ENCODE results near the gene MSH3. TPM values are rescaled to one million over a fixed set of nuclear protein-coding genes. Genes with fewer than 3 reads are reported as not detected.

MSH3 gene
- polyA plus RNA-seq, 1 of the 3 experiments (the other 2 are of a cell fraction) = 3.5 TPM

- TF ChIP-seq SMC3 (IDR thresholded peaks at IDR 0.05; ENCODE audit: low read depth, low read length) (no peak), JUND (IDR thresholded peaks at IDR 0.05) (no peak), POLR2AphosphoS5 (IDR thresholded peaks at IDR 0.05; ENCODE audit: low read depth, low read length) (no peak), RFX5 (IDR thresholded peaks at IDR 0.05; ENCODE audit: low read length) (no peak), NFIC (IDR thresholded peaks at IDR 0.05; ENCODE audit: borderline replicate concordance) (no peak), GATA2 (CRISPR knock-in tag; IDR thresholded peaks at IDR 0.05) (no peak), PBX3 (IDR thresholded peaks at IDR 0.05) (no peak), MXI1 (IDR thresholded peaks at IDR 0.05; ENCODE audit: low read depth, low read length) (no peak), YY1 (IDR thresholded peaks at IDR 0.05; ENCODE audit: low read depth) (no peak), RAD21 (IDR thresholded peaks at IDR 0.05; ENCODE audit: low read length) (no peak), FOSL2 (IDR thresholded peaks at IDR 0.05; ENCODE audit: borderline replicate concordance, low read depth) (no peak), RCOR1 (IDR thresholded peaks at IDR 0.05; ENCODE audit: low read length) (no peak), MAX (IDR thresholded peaks at IDR 0.05; ENCODE audit: low read depth) (no peak), TCF12 (IDR thresholded peaks at IDR 0.05) (no peak), ELF1 (IDR thresholded peaks at IDR 0.05) (no peak)
- TF ChIP-seq, protein P1, sequence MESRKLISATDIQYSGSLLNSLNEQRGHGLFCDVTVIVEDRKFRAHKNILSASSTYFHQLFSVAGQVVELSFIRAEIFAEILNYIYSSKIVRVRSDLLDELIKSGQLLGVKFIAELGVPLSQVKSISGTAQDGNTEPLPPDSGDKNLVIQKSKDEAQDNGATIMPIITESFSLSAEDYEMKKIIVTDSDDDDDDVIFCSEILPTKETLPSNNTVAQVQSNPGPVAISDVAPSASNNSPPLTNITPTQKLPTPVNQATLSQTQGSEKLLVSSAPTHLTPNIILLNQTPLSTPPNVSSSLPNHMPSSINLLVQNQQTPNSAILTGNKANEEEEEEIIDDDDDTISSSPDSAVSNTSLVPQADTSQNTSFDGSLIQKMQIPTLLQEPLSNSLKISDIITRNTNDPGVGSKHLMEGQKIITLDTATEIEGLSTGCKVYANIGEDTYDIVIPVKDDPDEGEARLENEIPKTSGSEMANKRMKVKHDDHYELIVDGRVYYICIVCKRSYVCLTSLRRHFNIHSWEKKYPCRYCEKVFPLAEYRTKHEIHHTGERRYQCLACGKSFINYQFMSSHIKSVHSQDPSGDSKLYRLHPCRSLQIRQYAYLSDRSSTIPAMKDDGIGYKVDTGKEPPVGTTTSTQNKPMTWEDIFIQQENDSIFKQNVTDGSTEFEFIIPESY (IDR thresholded peaks at IDR 0.05; ENCODE audit: borderline replicate concordance, low read depth) = no peak
- TF ChIP-seq, protein P2, sequence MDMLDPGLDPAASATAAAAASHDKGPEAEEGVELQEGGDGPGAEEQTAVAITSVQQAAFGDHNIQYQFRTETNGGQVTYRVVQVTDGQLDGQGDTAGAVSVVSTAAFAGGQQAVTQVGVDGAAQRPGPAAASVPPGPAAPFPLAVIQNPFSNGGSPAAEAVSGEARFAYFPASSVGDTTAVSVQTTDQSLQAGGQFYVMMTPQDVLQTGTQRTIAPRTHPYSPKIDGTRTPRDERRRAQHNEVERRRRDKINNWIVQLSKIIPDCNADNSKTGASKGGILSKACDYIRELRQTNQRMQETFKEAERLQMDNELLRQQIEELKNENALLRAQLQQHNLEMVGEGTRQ (IDR thresholded peaks at IDR 0.05; ENCODE audit: borderline replicate concordance, low read depth, low read length) = no peak
- TF ChIP-seq, protein P3, sequence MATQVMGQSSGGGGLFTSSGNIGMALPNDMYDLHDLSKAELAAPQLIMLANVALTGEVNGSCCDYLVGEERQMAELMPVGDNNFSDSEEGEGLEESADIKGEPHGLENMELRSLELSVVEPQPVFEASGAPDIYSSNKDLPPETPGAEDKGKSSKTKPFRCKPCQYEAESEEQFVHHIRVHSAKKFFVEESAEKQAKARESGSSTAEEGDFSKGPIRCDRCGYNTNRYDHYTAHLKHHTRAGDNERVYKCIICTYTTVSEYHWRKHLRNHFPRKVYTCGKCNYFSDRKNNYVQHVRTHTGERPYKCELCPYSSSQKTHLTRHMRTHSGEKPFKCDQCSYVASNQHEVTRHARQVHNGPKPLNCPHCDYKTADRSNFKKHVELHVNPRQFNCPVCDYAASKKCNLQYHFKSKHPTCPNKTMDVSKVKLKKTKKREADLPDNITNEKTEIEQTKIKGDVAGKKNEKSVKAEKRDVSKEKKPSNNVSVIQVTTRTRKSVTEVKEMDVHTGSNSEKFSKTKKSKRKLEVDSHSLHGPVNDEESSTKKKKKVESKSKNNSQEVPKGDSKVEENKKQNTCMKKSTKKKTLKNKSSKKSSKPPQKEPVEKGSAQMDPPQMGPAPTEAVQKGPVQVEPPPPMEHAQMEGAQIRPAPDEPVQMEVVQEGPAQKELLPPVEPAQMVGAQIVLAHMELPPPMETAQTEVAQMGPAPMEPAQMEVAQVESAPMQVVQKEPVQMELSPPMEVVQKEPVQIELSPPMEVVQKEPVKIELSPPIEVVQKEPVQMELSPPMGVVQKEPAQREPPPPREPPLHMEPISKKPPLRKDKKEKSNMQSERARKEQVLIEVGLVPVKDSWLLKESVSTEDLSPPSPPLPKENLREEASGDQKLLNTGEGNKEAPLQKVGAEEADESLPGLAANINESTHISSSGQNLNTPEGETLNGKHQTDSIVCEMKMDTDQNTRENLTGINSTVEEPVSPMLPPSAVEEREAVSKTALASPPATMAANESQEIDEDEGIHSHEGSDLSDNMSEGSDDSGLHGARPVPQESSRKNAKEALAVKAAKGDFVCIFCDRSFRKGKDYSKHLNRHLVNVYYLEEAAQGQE (IDR thresholded peaks at IDR 0.05; ENCODE audit: low read depth, low read length) = no peak
- H3K36me3 ChIP-seq (replicated peaks in 1 of 2; ENCODE audit: control insufficient read depth in 1 of 2, insufficient read depth in 2 of 2, low read length in 1 of 2) = no peaks in the 10 kb centered on the region
- H3K9me3 ChIP-seq = no peaks in the 10 kb centered on the region
- CTCF ChIA-PET = interaction anchor here (1.2 to 1.3 kb wide), 2 partner anchors 279 to 382 kb away, joined by 3 read pairs; no protein-coding TSS in a partner anchor
- H3K27me3 ChIP-seq (ENCODE audit: insufficient read depth) = no peaks in the 10 kb centered on the region
- no peaks in the 10 kb centered on the region for H3K79me2 ChIP-seq (ENCODE audit: insufficient read depth)
- H2AFZ ChIP-seq (ENCODE audit: low read depth) = no peak overlapping the region
- WGBS (ENCODE audit: low lambda C conversion rate) = 81% methylated on average over 4 of the region's 4 CpGs
- peaks cover 0 to 3% of the 10 kb centered on the region in 2 experiments; a peak in 1 of 4 replicates for H3K4me1 ChIP-seq (ENCODE audit: control insufficient read depth in 1 of 2, insufficient read depth in 2 of 2, low read depth in 1 of 2, low read length in 1 of 2)
- H3K9ac ChIP-seq = no peak overlapping the region
- H3K4me3 ChIP-seq (ENCODE audit: low read depth in 2 of 2, low read length in 1 of 2) = no peak overlapping the region
- no peak overlapping the region for H3K4me2 ChIP-seq
- H4K20me1 ChIP-seq (ENCODE audit: insufficient read depth) = no peaks in the 10 kb centered on the region
- no peaks in the 10 kb centered on the region for H3F3A ChIP-seq (replicated peaks; ENCODE audit: insufficient read depth)
- no peak overlapping the region for H3K27ac ChIP-seq (ENCODE audit: low read depth in 2 of 2, low read length in 1 of 2)
- no peaks in the 10 kb centered on the region for H3K9me2 ChIP-seq
- DNase-seq = no peak
- POLR2A ChIA-PET = no interaction called here
Measured at GRCh38 chr5:80916676-80917075, 262.2 kb downstream of the MSH3 start.
